AG10803 (cell line): ENCODE results near the gene SUFU.

Experiments
- DNase-seq: peaks from one replicate; pipeline ENCODE4 v3.0.0; 2010; ENCODE audit warnings: low read depth
- H3K4me3 ChIP-seq: 2 replicates; pipeline ENCODE4 v1.5.1; 2011; ENCODE audit warnings: mild to moderate bottlenecking, low read length, control low read depth
- CTCF ChIP-seq: conservative IDR thresholded peaks from 2 replicates; pipeline ENCODE4 v1.5.1; 2011; ENCODE audit warnings: mild to moderate bottlenecking, low read length, control low read depth, inconsistent platforms

SUFU gene

GRCh38 chr10:102595897-102596296 is 92.1 kb downstream of the SUFU start:
- TF ChIP-seq CTCF, result no peak
- no peak for DNase-seq
- H3K4me3 ChIP-seq, result no peak overlapping the region

- peak; percentile 57 for DNase-seq
- H3K4me3 ChIP-seq, result no peak overlapping the region
- peak; percentile 83 for TF ChIP-seq CTCF
Observed at GRCh38 chr10:102596506-102596971, 92.8 kb downstream of the SUFU start.

- DNase-seq, result no peak
- H3K4me3 ChIP-seq, result no peak overlapping the region
- no peak for TF ChIP-seq CTCF
Observed at GRCh38 chr10:102597131-102597991, 93.6 kb downstream of the SUFU start.

GRCh38 chr10:102598243-102598642 is 94.5 kb downstream of the SUFU start:
- H3K4me3 ChIP-seq, result no peak overlapping the region
- DNase-seq, result no peak
- TF ChIP-seq CTCF, result no peak

GRCh38 chr10:102599565-102600327 is 96.0 kb downstream of the SUFU start:
- no peak for DNase-seq
- no peak for TF ChIP-seq CTCF
- no peak overlapping the region for H3K4me3 ChIP-seq

GRCh38 chr10:102600816-102601215 is 97.0 kb downstream of the SUFU start:
- no peak for TF ChIP-seq CTCF
- DNase-seq, result no peak
- no peak overlapping the region for H3K4me3 ChIP-seq
